Measurements from ENCODE around the gene PBX3. TPM values are rescaled to one million over a fixed set of nuclear protein-coding genes. Genes with fewer than 3 reads are reported as not detected.

Gene PBX3
- total and polyA plus RNA-seq, 2 donors (not counting 1 experiment from before 2014, with no cell fraction given), result 35.8 to 51.8 TPM

DNA sequence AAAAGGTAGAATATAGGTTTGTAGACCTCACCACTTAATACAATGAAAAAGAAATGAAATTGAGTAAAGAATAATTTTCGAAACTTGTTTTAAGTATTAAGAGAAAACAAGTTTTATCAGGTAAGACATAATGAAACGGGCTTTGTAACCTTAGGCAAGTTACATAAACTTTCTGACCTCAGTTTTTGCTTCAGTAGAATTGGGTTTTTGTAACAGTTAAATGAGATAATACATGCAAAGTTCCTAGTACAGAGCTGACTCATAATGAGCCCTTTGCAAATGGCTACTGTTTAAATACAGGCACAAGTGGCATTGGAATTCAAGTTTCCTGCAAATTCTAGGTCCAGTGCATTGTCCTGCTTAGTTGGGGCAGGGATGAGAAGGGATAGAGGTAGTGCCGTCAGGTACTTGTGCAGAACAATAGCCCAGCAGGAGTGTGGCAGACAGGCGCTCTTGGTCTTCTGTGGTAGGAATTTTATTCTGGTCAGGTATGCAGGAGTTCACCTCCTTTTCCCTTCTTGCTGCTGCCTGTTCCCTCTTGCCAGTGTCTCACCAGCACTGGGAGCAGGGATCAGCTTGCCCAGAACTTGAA is 203.8 kb downstream of the PBX3 start:
- TF ChIP-seq EZH2 (IDR thresholded peaks at IDR 0.05; ENCODE audit: low read length, missing control alignments) (no peak), CTCF (conservative IDR thresholded peaks at IDR 0.05 in 1 of 2, IDR thresholded peaks at IDR 0.05 in 1 of 2; ENCODE audit: low read depth in 1 of 2, low read length in 2 of 2) (no peak)
- H3K9ac ChIP-seq (ENCODE audit: insufficient read depth, low read length), result no peak overlapping the region

DNA sequence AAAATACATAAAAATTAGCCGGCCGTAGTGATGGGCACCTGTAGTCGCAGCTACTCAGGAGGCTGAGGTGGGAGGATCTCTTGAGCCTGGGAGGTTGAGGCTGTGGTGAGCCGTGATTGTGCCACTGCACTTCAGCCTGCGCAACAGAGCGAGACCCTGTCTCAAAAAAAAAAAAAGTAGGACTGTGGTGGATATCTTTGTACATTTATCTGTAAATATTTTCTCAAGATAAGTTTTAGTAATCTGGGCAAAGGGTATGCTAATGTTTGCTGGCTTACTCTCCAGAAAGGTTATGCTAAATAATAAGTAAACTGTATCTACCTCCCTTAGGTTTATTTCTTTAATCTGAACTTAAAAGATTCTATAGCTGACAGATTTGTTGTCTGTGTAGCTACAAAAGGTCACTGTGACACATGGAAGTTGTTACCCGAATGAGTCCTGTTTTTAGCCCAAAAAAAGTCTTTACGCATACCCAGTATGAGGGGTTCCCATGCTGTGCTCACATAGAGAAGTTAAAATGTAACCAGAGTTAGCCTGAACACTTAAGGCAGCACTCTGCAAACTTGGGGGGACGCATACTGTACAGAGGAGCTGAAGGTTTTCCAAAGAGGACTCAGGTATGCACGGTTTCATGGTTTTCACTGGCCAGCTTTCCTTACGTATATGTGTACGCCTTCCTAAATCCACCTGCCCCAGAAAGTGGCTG is 206.3 kb downstream of the PBX3 start:
- Histone ChIP-seq H3K36me3 (ENCODE audit: control insufficient read depth, insufficient read depth, low read length) (peaks cover 2% of the 10 kb centered on the region), H3K9me3 (ENCODE audit: control insufficient read depth, insufficient read depth, low read depth, low read length) (no peaks in the 10 kb centered on the region), H3K4me3 (replicated peaks in 1 of 4; ENCODE audit: control extremely low read depth in 1 of 4, insufficient read depth in 1 of 4, low read depth in 3 of 4, low read length in 4 of 4) (no peak overlapping the region), H4K20me1 (ENCODE audit: control insufficient read depth, extremely low read depth, insufficient read depth, low read length) (no peaks in the 10 kb centered on the region), H3K27ac (ENCODE audit: insufficient read depth, low read length) (no peak overlapping the region), H3K4me2 (ENCODE audit: extremely low read depth, insufficient read depth, low read length) (no peak overlapping the region), H2AFZ (ENCODE audit: low read length) (no peak overlapping the region), H3K79me2 (ENCODE audit: control insufficient read depth, insufficient read depth, low read length) (no peaks in the 10 kb centered on the region), H3K4me1 (ENCODE audit: control insufficient read depth, extremely low read depth, insufficient read depth, low read length) (no peaks in the 10 kb centered on the region), H3K27me3 (ENCODE audit: control insufficient read depth, insufficient read depth, low read length) (no peaks in the 10 kb centered on the region), H3K9ac (ENCODE audit: insufficient read depth, low read length) (no peak overlapping the region)
- TF ChIP-seq EZH2 (IDR thresholded peaks at IDR 0.05; ENCODE audit: low read length, missing control alignments) (no peak), CTCF (conservative IDR thresholded peaks at IDR 0.05 in 1 of 2, IDR thresholded peaks at IDR 0.05 in 1 of 2; ENCODE audit: low read depth in 1 of 2, low read length in 2 of 2) (no peak)
- no peak for DNase-seq (ENCODE audit: low read depth in 2 of 2)

More for the DNA sequence above, 203.8 kb downstream of the PBX3 start:
- DNase-seq (ENCODE audit: low read depth in 2 of 2), result no peak
- Histone ChIP-seq H4K20me1 (ENCODE audit: control insufficient read depth, extremely low read depth, insufficient read depth, low read length) (no peaks in the 10 kb centered on the region), H3K4me3 (replicated peaks in 1 of 4; ENCODE audit: control extremely low read depth in 1 of 4, insufficient read depth in 1 of 4, low read depth in 3 of 4, low read length in 4 of 4) (no peak overlapping the region), H3K9me3 (ENCODE audit: control insufficient read depth, insufficient read depth, low read depth, low read length) (no peaks in the 10 kb centered on the region), H3K4me1 (ENCODE audit: control insufficient read depth, extremely low read depth, insufficient read depth, low read length) (no peaks in the 10 kb centered on the region), H3K4me2 (ENCODE audit: extremely low read depth, insufficient read depth, low read length) (no peak overlapping the region), H3K36me3 (ENCODE audit: control insufficient read depth, insufficient read depth, low read length) (no peaks in the 10 kb centered on the region), H3K79me2 (ENCODE audit: control insufficient read depth, insufficient read depth, low read length) (no peaks in the 10 kb centered on the region), H2AFZ (ENCODE audit: low read length) (no peak overlapping the region), H3K27me3 (ENCODE audit: control insufficient read depth, insufficient read depth, low read length) (no peaks in the 10 kb centered on the region), H3K27ac (ENCODE audit: insufficient read depth, low read length) (no peak overlapping the region)

GRCh38 chr9:125956102-125956501 is 208.9 kb downstream of the PBX3 start:
- TF ChIP-seq EZH2 (IDR thresholded peaks at IDR 0.05; ENCODE audit: low read length, missing control alignments), result no peak
- TF ChIP-seq CTCF (conservative IDR thresholded peaks at IDR 0.05 in 1 of 2, IDR thresholded peaks at IDR 0.05 in 1 of 2; ENCODE audit: low read depth in 1 of 2, low read length in 2 of 2), result no peak
- H2AFZ ChIP-seq (ENCODE audit: low read length), result no peak overlapping the region
- peaks cover 2% of the 10 kb centered on the region for H3K36me3 ChIP-seq (ENCODE audit: control insufficient read depth, insufficient read depth, low read length)
- DNase-seq (ENCODE audit: low read depth in 2 of 2), result no peak
- H3K4me2 ChIP-seq (ENCODE audit: extremely low read depth, insufficient read depth, low read length), result no peak overlapping the region
- no peak overlapping the region for H3K9ac ChIP-seq (ENCODE audit: insufficient read depth, low read length)
- H3K4me1 ChIP-seq (ENCODE audit: control insufficient read depth, extremely low read depth, insufficient read depth, low read length), result no peaks in the 10 kb centered on the region
- H3K79me2 ChIP-seq (ENCODE audit: control insufficient read depth, insufficient read depth, low read length), result no peaks in the 10 kb centered on the region
- no peaks in the 10 kb centered on the region for H3K27me3 ChIP-seq (ENCODE audit: control insufficient read depth, insufficient read depth, low read length)
- H4K20me1 ChIP-seq (ENCODE audit: control insufficient read depth, extremely low read depth, insufficient read depth, low read length), result no peaks in the 10 kb centered on the region
- H3K27ac ChIP-seq (ENCODE audit: insufficient read depth, low read length), result no peak overlapping the region
- H3K4me3 ChIP-seq (replicated peaks in 1 of 4; ENCODE audit: control extremely low read depth in 1 of 4, insufficient read depth in 1 of 4, low read depth in 3 of 4, low read length in 4 of 4), result no peak overlapping the region
- H3K9me3 ChIP-seq (ENCODE audit: control insufficient read depth, insufficient read depth, low read depth, low read length), result no peaks in the 10 kb centered on the region
